Bronchial epithelial cell (primary cell): Measurements from ENCODE around the gene CDC7. TPM values are rescaled to one million over a fixed set of nuclear protein-coding genes. Genes with fewer than 3 reads are reported as not detected.

ENCODE experiments used
- DNase-seq: peaks from one replicate; pipeline ENCODE4 v3.0.0-alpha.2; 2010; ENCODE audit warnings: low read depth
- FAIRE-seq: peaks from 2 replicates; lab custom pipeline; 2011; peaks lifted over from hg19 to GRCh38; lab: Jason Lieb, UNC
- H3K27me3 ChIP-seq: 2 replicates; pipeline ENCODE4 v1.5.1; 2011; ENCODE audit warnings: low read length; ENCODE audit not compliant: control insufficient read depth, insufficient read depth
- H3K36me3 ChIP-seq: 2 replicates; pipeline ENCODE4 v1.5.1; 2011; ENCODE audit warnings: low read length; ENCODE audit not compliant: control insufficient read depth, insufficient read depth
- H3K4me3 ChIP-seq: 2 replicates; pipeline ENCODE4 v1.5.1; 2011; ENCODE audit warnings: mild to moderate bottlenecking, low read depth, low read length, control low read depth
- CTCF ChIP-seq: IDR thresholded peaks from 2 replicates; pipeline ENCODE4 v1.5.1; 2011; ENCODE audit warnings: mild to moderate bottlenecking, moderate library complexity, low read length, control low read depth, inconsistent platforms; ENCODE audit not compliant: insufficient read depth, severe bottlenecking
- total RNA-seq: library from RNA; depleted of rRNA; stranded (reverse); fragments of >200 nt; gene quantifications from 2 replicates; pipeline ENCODE4 v1.2.1, GENCODE V29; 2014

The CDC7 gene
- total RNA-seq, 1 donor from 2014 or later: 2.1 TPM

GRCh38 chr1:91556556-91556955 lies 55.9 kb downstream of the CDC7 start:
- DNase-seq (no peak), FAIRE-seq (no peak)
- TF ChIP-seq CTCF: no peak
- no peak overlapping the region for H3K4me3 ChIP-seq
- H3K27me3 ChIP-seq: no peaks in the 10 kb centered on the region
- no peaks in the 10 kb centered on the region for H3K36me3 ChIP-seq

GRCh38 chr1:91557039-91557690 lies 56.5 kb downstream of the CDC7 start:
- H3K27me3 ChIP-seq: no peaks in the 10 kb centered on the region
- no peak for FAIRE-seq
- no peak overlapping the region for H3K4me3 ChIP-seq
- no peak for DNase-seq
- TF ChIP-seq CTCF: no peak
- H3K36me3 ChIP-seq: no peaks in the 10 kb centered on the region

GRCh38 chr1:91557826-91558225 lies 57.2 kb downstream of the CDC7 start:
- no peaks in the 10 kb centered on the region for H3K27me3 ChIP-seq
- no peak for DNase-seq
- H3K36me3 ChIP-seq: no peaks in the 10 kb centered on the region
- no peak for FAIRE-seq
- no peak overlapping the region for H3K4me3 ChIP-seq
- TF ChIP-seq CTCF: no peak

- no peak for DNase-seq
- Histone ChIP-seq H3K27me3 (no peaks in the 10 kb centered on the region), H3K4me3 (no peak overlapping the region), H3K36me3 (no peaks in the 10 kb centered on the region)
- TF ChIP-seq CTCF: no peak
- FAIRE-seq: no peak
Observed at GRCh38 chr1:91559046-91559750, 58.5 kb downstream of the CDC7 start.

- Histone ChIP-seq H3K4me3 (no peak overlapping the region), H3K36me3 (no peaks in the 10 kb centered on the region), H3K27me3 (no peaks in the 10 kb centered on the region)
- TF ChIP-seq CTCF: no peak
- FAIRE-seq (no peak), DNase-seq (no peak)
Observed at GRCh38 chr1:91559838-91560565, 59.4 kb downstream of the CDC7 start.
